ENCODE measurements around the gene SLX4.

Gene SLX4

GRCh38 chr16:3597676-3598075 is 13.7 kb downstream of the SLX4 start:
- DNase-seq: no peak

- DNase-seq: no peak
These were observed 14.2 kb downstream of the SLX4 start for GRCh38 chr16:3597226-3597625.

- no peak for DNase-seq
These were observed 15.1 kb downstream of the SLX4 start for GRCh38 chr16:3596101-3596861.

GRCh38 chr16:3595521-3596021 is 15.8 kb downstream of the SLX4 start:
- DNase-seq: no peak

- no peak for DNase-seq
These were observed 16.3 kb downstream of the SLX4 start for GRCh38 chr16:3595110-3595486.

- no peak for DNase-seq
These were observed 16.9 kb downstream of the SLX4 start for GRCh38 chr16:3594316-3595109.

- DNase-seq: no peak
These were observed 18.8 kb downstream of the SLX4 start for GRCh38 chr16:3592559-3592958.

- no peak for DNase-seq
These were observed 19.4 kb downstream of the SLX4 start for GRCh38 chr16:3591991-3592390.

GRCh38 chr16:3591436-3591803 is 20.0 kb downstream of the SLX4 start:
- DNase-seq: no peak

GRCh38 chr16:3590736-3591435 is 20.5 kb downstream of the SLX4 start:
- DNase-seq: no peak

- DNase-seq: no peak
These were observed 21.3 kb downstream of the SLX4 start for GRCh38 chr16:3589991-3590701.

- no peak for DNase-seq
These were observed 21.9 kb downstream of the SLX4 start for GRCh38 chr16:3589441-3589921.

GRCh38 chr16:3589001-3589400 is 22.4 kb downstream of the SLX4 start:
- no peak for DNase-seq

- no peak for DNase-seq
These were observed 23.8 kb downstream of the SLX4 start for GRCh38 chr16:3587547-3588110.

GRCh38 chr16:3584412-3584811 is 27.0 kb downstream of the SLX4 start:
- DNase-seq: no peak

GRCh38 chr16:3583303-3584038 is 27.9 kb downstream of the SLX4 start:
- DNase-seq: no peak

- no peak for DNase-seq
These were observed 28.9 kb downstream of the SLX4 start for GRCh38 chr16:3582276-3583165.

- no peak for DNase-seq
These were observed 30.0 kb downstream of the SLX4 start for GRCh38 chr16:3581392-3581791.

- no peak for DNase-seq
These were observed 30.7 kb downstream of the SLX4 start for GRCh38 chr16:3580686-3581085.

GRCh38 chr16:3580251-3580651 is 31.2 kb downstream of the SLX4 start:
- no peak for DNase-seq

- no peak for DNase-seq
These were observed 31.6 kb downstream of the SLX4 start for GRCh38 chr16:3579776-3580175.

Data from stimulated activated CD4-positive, alpha-beta T cell treated with anti-CD3 and anti-CD28 coated beads, Interleukin-15, amount 100 ng/mL, for 24 hours (primary cell).